HG02943 (cell line): Measurements from ENCODE around the gene IRF6.

Source experiments
- ATAC-seq: cut with Tn5 transposase; IDR thresholded peaks from one replicate; pipeline ENCODE4 v1.9.1; 2021; ENCODE audit warnings: mild to moderate bottlenecking, low read depth, moderate library complexity; ENCODE audit not compliant: unreplicated experiment

The IRF6 gene

GRCh38 chr1:209761011-209761635 lies 44.8 kb downstream of the IRF6 start:
- no peak for ATAC-seq

GRCh38 chr1:209759829-209760359 lies 46.0 kb downstream of the IRF6 start:
- no peak for ATAC-seq

GRCh38 chr1:209758400-209758799 lies 47.5 kb downstream of the IRF6 start:
- no peak for ATAC-seq

GRCh38 chr1:209756615-209757445 lies 49.1 kb downstream of the IRF6 start:
- peak; percentile 35 for ATAC-seq

- peak; percentile 79 for ATAC-seq
Measured at GRCh38 chr1:209755926-209756614, 49.9 kb downstream of the IRF6 start, which contains the start of gene TRAF3IP3. TSS of gene TRAF3IP3 (plus strand) at chr1:209756053. CDS start at chr1:209760040, 3,987 bp downstream.

- ATAC-seq, result no peak
Measured at GRCh38 chr1:209755256-209755655, 50.7 kb downstream of the IRF6 start.

GRCh38 chr1:209752890-209753289 lies 53.1 kb downstream of the IRF6 start:
- no peak for ATAC-seq

GRCh38 chr1:209751627-209752231 lies 54.2 kb downstream of the IRF6 start:
- peak; percentile 40 for ATAC-seq

GRCh38 chr1:209749670-209750323 lies 56.1 kb downstream of the IRF6 start:
- ATAC-seq, result no peak

- ATAC-seq, result no peak
Measured at GRCh38 chr1:209749205-209749604, 56.7 kb downstream of the IRF6 start.

- no peak for ATAC-seq
Measured at GRCh38 chr1:209748620-209749019, 57.3 kb downstream of the IRF6 start.

- ATAC-seq, result peak; percentile 81
Measured at GRCh38 chr1:209747580-209748262, 58.2 kb downstream of the IRF6 start.

- ATAC-seq, result no peak
Measured at GRCh38 chr1:209746451-209747165, 59.3 kb downstream of the IRF6 start.

- no peak for ATAC-seq
Measured at GRCh38 chr1:209743145-209743482, 62.8 kb downstream of the IRF6 start.

GRCh38 chr1:209742409-209743144 lies 63.4 kb downstream of the IRF6 start:
- no peak for ATAC-seq

- ATAC-seq, result no peak
Measured at GRCh38 chr1:209741889-209742288, 64.1 kb downstream of the IRF6 start.

- no peak for ATAC-seq
Measured at GRCh38 chr1:209741193-209741592, 64.7 kb downstream of the IRF6 start.

- no peak for ATAC-seq
Measured at GRCh38 chr1:209738270-209738669, 67.7 kb downstream of the IRF6 start.
